Endodermal cell (in vitro differentiated cells): ENCODE measurements around the gene VSIG2. TPM values are rescaled to one million over a fixed set of nuclear protein-coding genes. Genes with fewer than 3 reads are reported as not detected.

Experiments
- DNase-seq: peaks from one replicate; pipeline ENCODE4 v3.0.0-alpha.2; 2017
- H3K27ac ChIP-seq: 2 replicates; pipeline ENCODE4 v1.5.1; 2013; ENCODE audit warnings: mild to moderate bottlenecking, low read depth, low read length, moderate library complexity
- H3K27me3 ChIP-seq: 2 replicates; pipeline ENCODE4 v1.6.1; 2013; ENCODE audit warnings: mild to moderate bottlenecking, low read length, moderate library complexity; ENCODE audit not compliant: insufficient read depth, control insufficient read depth, poor library complexity, severe bottlenecking
- H3K36me3 ChIP-seq: 2 replicates; pipeline ENCODE4 v1.7.0; 2013; ENCODE audit warnings: mild to moderate bottlenecking, low read length, moderate library complexity; ENCODE audit not compliant: control insufficient read depth, insufficient read depth
- H3K4me1 ChIP-seq: one replicate; pipeline ENCODE4 v1.7.0; 2013; ENCODE audit warnings: low read length; ENCODE audit not compliant: control insufficient read depth, insufficient read depth
- H3K4me3 ChIP-seq: 2 replicates; pipeline ENCODE4 v1.5.1; 2013; ENCODE audit warnings: mild to moderate bottlenecking, low read length, moderate library complexity
- H3K9ac ChIP-seq: 2 replicates; pipeline ENCODE4 v1.6.1; 2013; ENCODE audit warnings: mild to moderate bottlenecking, low read length, moderate library complexity; ENCODE audit not compliant: poor library complexity, severe bottlenecking; ENCODE audit errors: extremely low read depth
- H3K9me3 ChIP-seq: 2 replicates; pipeline ENCODE4 v1.6.1; 2013; ENCODE audit warnings: mild to moderate bottlenecking, low read length, moderate library complexity; ENCODE audit not compliant: control insufficient read depth
- H3K27ac Mint-ChIP-seq: 2 replicates; pipeline ENCODE4 v1.8.0; 2020; ENCODE audit warnings: mixed read lengths
- H3K27me3 Mint-ChIP-seq: 2 replicates; pipeline ENCODE4 v1.8.0; 2021; ENCODE audit warnings: mild to moderate bottlenecking, mixed read lengths; ENCODE audit not compliant: insufficient read depth
- H3K36me3 Mint-ChIP-seq: 2 replicates; pipeline ENCODE4 v1.8.0; 2020; ENCODE audit warnings: low read depth, mixed read lengths
- H3K4me1 Mint-ChIP-seq: 2 replicates; pipeline ENCODE4 v1.8.0; 2020; ENCODE audit warnings: mixed read lengths
- H3K4me3 Mint-ChIP-seq: 2 replicates; pipeline ENCODE4 v1.8.0; 2020; ENCODE audit warnings: mild to moderate bottlenecking, moderate library complexity, mixed read lengths
- H3K9me3 Mint-ChIP-seq: 2 replicates; pipeline ENCODE4 v1.8.0; 2020; ENCODE audit warnings: mild to moderate bottlenecking, mixed read lengths
- WGBS, 2 experiments: methylation state at CpG; one replicate each; pipeline versions ENCODE4 v1.1.5 to v1.1.7; 2013; ENCODE audit warnings: missing lambda C conversion rate in 2 of 2, mixed read lengths in 1 of 2; ENCODE audit not compliant: insufficient coverage in 1 of 2, insufficient read length in 1 of 2; 5-methylcytosine and 5-hydroxymethylcytosine counted together
- total RNA-seq, 2 donors: library from RNA; stranded (reverse); fragmentation: NEBNext Ultra II Directional in 1 of 2; extraction: Animal tissue kit (Norgen Biotek cat#: 25700) in 1 of 2; gene quantifications; 2 replicates in 1 of 2; 3 replicates in 1 of 2; pipeline ENCODE4 v1.2.1, GENCODE V29; 2021
- TF ChIP-seq, protein P1 (sequence below): fragments of 200-600 bp; sonication (generic); conservative IDR thresholded peaks from 2 replicates; pipeline ENCODE4 v1.5.0; 2021; ENCODE audit warnings: antibody characterized with exemption, mild to moderate bottlenecking

VSIG2 gene
- total RNA-seq, 2 donors from 2014 or later: 1.1 to 3.4 TPM

- TF ChIP-seq, protein P1, sequence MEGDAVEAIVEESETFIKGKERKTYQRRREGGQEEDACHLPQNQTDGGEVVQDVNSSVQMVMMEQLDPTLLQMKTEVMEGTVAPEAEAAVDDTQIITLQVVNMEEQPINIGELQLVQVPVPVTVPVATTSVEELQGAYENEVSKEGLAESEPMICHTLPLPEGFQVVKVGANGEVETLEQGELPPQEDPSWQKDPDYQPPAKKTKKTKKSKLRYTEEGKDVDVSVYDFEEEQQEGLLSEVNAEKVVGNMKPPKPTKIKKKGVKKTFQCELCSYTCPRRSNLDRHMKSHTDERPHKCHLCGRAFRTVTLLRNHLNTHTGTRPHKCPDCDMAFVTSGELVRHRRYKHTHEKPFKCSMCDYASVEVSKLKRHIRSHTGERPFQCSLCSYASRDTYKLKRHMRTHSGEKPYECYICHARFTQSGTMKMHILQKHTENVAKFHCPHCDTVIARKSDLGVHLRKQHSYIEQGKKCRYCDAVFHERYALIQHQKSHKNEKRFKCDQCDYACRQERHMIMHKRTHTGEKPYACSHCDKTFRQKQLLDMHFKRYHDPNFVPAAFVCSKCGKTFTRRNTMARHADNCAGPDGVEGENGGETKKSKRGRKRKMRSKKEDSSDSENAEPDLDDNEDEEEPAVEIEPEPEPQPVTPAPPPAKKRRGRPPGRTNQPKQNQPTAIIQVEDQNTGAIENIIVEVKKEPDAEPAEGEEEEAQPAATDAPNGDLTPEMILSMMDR: peak; percentile 3
- Histone ChIP-seq H3K9me3 (no peaks in the 10 kb centered on the region), H3K9ac (no peak overlapping the region), H3K27ac (no peak overlapping the region), H3K4me1 (peaks cover 10% of the 10 kb centered on the region), H3K36me3 (no peaks in the 10 kb centered on the region), H3K27me3 (no peaks in the 10 kb centered on the region), H3K4me3 (no peak overlapping the region)
- Mint-ChIP-seq H3K27ac (no peak overlapping the region), H3K4me1 (peaks cover 30% of the 10 kb centered on the region), H3K9me3 (no peaks in the 10 kb centered on the region), H3K27me3 (peaks cover 26% of the 10 kb centered on the region), H3K36me3 (no peaks in the 10 kb centered on the region), H3K4me3 (no peak overlapping the region)
- 89% methylated on average over 2 of the region's 2 CpGs; no CpG with 5 or more reads in 1 of the 2 experiments for WGBS, 2 experiments
- no peak for DNase-seq
These were observed 23.9 kb downstream of the VSIG2 start for GRCh38 chr11:124728134-124728533.

DNA sequence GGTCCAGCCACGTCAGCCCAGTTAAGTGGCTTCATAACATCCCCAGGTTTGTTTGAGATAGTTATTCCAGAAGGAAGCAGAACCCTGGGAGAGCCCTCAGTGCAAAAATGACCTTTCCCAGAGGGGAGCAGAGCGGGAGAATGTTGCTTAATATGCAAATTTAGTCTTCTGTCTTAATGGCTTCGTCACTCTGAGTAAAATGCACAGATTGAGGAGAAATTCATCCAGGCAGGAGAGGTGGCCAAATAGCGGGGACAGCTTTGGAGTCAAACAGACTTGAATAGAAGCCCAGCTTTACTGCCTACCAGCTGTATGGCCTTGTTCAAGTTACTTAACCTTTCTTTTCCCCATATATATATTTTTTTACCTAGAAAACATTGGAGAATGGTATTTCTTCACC is 24.6 kb downstream of the VSIG2 start:
- peaks cover 37% of the 10 kb centered on the region for H3K4me1 Mint-ChIP-seq
- WGBS, 2 experiments: 87 to 92% methylated on average over 3 to 4 of the region's 4 CpGs
- no peak overlapping the region for H3K27ac Mint-ChIP-seq
- H3K4me1 ChIP-seq: peaks cover 10% of the 10 kb centered on the region
- no peak overlapping the region for H3K4me3 ChIP-seq
- no peak overlapping the region for H3K9ac ChIP-seq
- H3K27ac ChIP-seq: no peak overlapping the region
- H3K36me3 ChIP-seq: no peaks in the 10 kb centered on the region
- H3K36me3 Mint-ChIP-seq: no peaks in the 10 kb centered on the region
- H3K9me3 ChIP-seq: no peaks in the 10 kb centered on the region
- no peak overlapping the region for H3K4me3 Mint-ChIP-seq
- H3K9me3 Mint-ChIP-seq: no peaks in the 10 kb centered on the region
- TF ChIP-seq, protein P1: no peak
- peaks cover 4% of the 10 kb centered on the region for H3K27me3 ChIP-seq
- peaks cover 30% of the 10 kb centered on the region for H3K27me3 Mint-ChIP-seq
- DNase-seq: no peak

- Histone ChIP-seq H3K27me3 (peaks cover 22% of the 10 kb centered on the region), H3K27ac (peak overlapping the region; percentile 90), H3K9ac (no peak overlapping the region), H3K4me3 (no peak overlapping the region), H3K4me1 (peaks cover 16% of the 10 kb centered on the region), H3K9me3 (no peaks in the 10 kb centered on the region), H3K36me3 (no peaks in the 10 kb centered on the region)
- TF ChIP-seq, protein P1: no peak
- H3K27me3 Mint-ChIP-seq: peaks cover 38% of the 10 kb centered on the region
- H3K27ac Mint-ChIP-seq: no peak overlapping the region
- 67 to 80% methylated on average over 5 to 6 of the region's 6 CpGs for WGBS, 2 experiments
- no peak for DNase-seq
- H3K4me1 Mint-ChIP-seq: peaks cover 53% of the 10 kb centered on the region
- peak overlapping the region; percentile 2 for H3K4me3 Mint-ChIP-seq
- no peaks in the 10 kb centered on the region for H3K9me3 Mint-ChIP-seq
- H3K36me3 Mint-ChIP-seq: no peaks in the 10 kb centered on the region
These were observed 26.3 kb downstream of the VSIG2 start for GRCh38 chr11:124725719-124726105.
